GM23248 (cell line): Measurements from ENCODE around the gene MED25. TPM values are rescaled to one million over a fixed set of nuclear protein-coding genes. Genes with fewer than 3 reads are reported as not detected.

Source experiments
- DNase-seq: peaks from one replicate; pipeline ENCODE4 v3.0.0-alpha.2; 2015
- H2AFZ ChIP-seq: fragments of 200-600 bp; sonication (generic); 2 replicates; pipeline ENCODE4 v1.6.1; 2016; ENCODE audit warnings: antibody characterized with exemption
- H3F3A ChIP-seq: fragments of 200-600 bp; sonication (generic); 2 replicates; pipeline ENCODE4 v1.6.1; 2016; ENCODE audit warnings: mild to moderate bottlenecking, antibody characterized with exemption, mixed run types; ENCODE audit not compliant: insufficient read depth
- H3K27ac ChIP-seq: fragments of 200-600 bp; sonication (generic); 2 replicates; pipeline ENCODE4 v1.5.1; 2016; ENCODE audit warnings: mild to moderate bottlenecking
- H3K27me3 ChIP-seq: fragments of 200-600 bp; sonication (generic); replicated peaks from 2 replicates; pipeline ENCODE4 v1.6.1; 2016; ENCODE audit warnings: mild to moderate bottlenecking; ENCODE audit not compliant: insufficient read depth
- H3K36me3 ChIP-seq: fragments of 200-600 bp; sonication (generic); 2 replicates; pipeline ENCODE4 v1.6.1; 2016; ENCODE audit warnings: low read depth, mild to moderate bottlenecking
- H3K4me1 ChIP-seq: fragments of 200-600 bp; sonication (generic); 2 replicates; pipeline ENCODE4 v1.6.1; 2016; ENCODE audit warnings: mild to moderate bottlenecking; ENCODE audit not compliant: insufficient read depth
- H3K4me2 ChIP-seq: fragments of 200-600 bp; sonication (generic); one replicate; pipeline ENCODE4 v1.6.1; 2016; ENCODE audit warnings: mild to moderate bottlenecking; ENCODE audit not compliant: unreplicated experiment
- H3K4me3 ChIP-seq: fragments of 200-600 bp; sonication (generic); 2 replicates; pipeline ENCODE4 v1.5.1; 2016; ENCODE audit warnings: mild to moderate bottlenecking
- H3K79me2 ChIP-seq: fragments of 200-600 bp; sonication (generic); 2 replicates; pipeline ENCODE4 v1.6.1; 2016; ENCODE audit warnings: mild to moderate bottlenecking; ENCODE audit not compliant: insufficient read depth
- H3K9ac ChIP-seq: fragments of 200-600 bp; sonication (generic); 2 replicates; pipeline ENCODE4 v1.6.1; 2016; ENCODE audit warnings: mild to moderate bottlenecking
- H3K9me2 ChIP-seq: fragments of 200-600 bp; sonication (generic); 2 replicates; pipeline ENCODE4 v1.6.1; 2016; ENCODE audit warnings: mixed run types, mild to moderate bottlenecking, moderate library complexity; ENCODE audit not compliant: insufficient read depth
- H3K9me3 ChIP-seq: fragments of 200-600 bp; sonication (generic); one replicate; pipeline ENCODE4 v1.6.1; 2017; ENCODE audit warnings: low read depth
- H4K20me1 ChIP-seq: fragments of 200-600 bp; sonication (generic); 2 replicates; pipeline ENCODE4 v1.6.0; 2016; ENCODE audit not compliant: insufficient read depth
- EZH2 ChIP-seq: fragments of 200-600 bp; sonication (generic); IDR thresholded peaks from 2 replicates; pipeline ENCODE4 v1.6.1; 2018; ENCODE audit warnings: antibody characterized with exemption, mild to moderate bottlenecking; ENCODE audit not compliant: insufficient read depth, poor library complexity, severe bottlenecking
- EZH2phosphoT487 ChIP-seq: fragments of 200-600 bp; sonication (generic); IDR thresholded peaks from 2 replicates; pipeline ENCODE4 v1.6.1; 2018; ENCODE audit warnings: antibody characterized with exemption, moderate library complexity, mild to moderate bottlenecking, low read depth; ENCODE audit not compliant: insufficient read depth
- WGBS, 2 experiments: methylation state at CpG; one replicate each; pipeline ENCODE4 v1.1.6; 2015 to 2017; ENCODE audit warnings: low lambda C conversion rate in 2 of 2, low coverage in 1 of 2; ENCODE audit errors: missing lambda C conversion rate in 2 of 2; 5-methylcytosine and 5-hydroxymethylcytosine counted together
- in situ Hi-C: fragments of 300-500 bp; cut with MboI; formaldehyde crosslinking; loops from 2 replicates; pipeline ENCODE4 v1.15.0; 2020
- polyA plus RNA-seq: library from polyadenylated mRNA; unstranded; fragments of >200 nt; fragmentation: Nextera tagmentation; extraction: Ambion mirVana; gene quantifications from 2 replicates; pipeline ENCODE4 v1.2.1, GENCODE V29; 2016
- total RNA-seq: library from RNA; depleted of rRNA; stranded (reverse); fragments of >200 nt; shearing (Covaris generic); gene quantifications from 2 replicates; pipeline ENCODE4 v1.2.3, GENCODE V29; 2014

Gene MED25
- total and polyA plus RNA-seq, 2 experiments from 2014 or later = 21.8 to 21.9 TPM

- in situ Hi-C loops = no loop called here
- Histone ChIP-seq H3K9me3 (no peaks in the 10 kb centered on the region), H3K27me3 (no peaks in the 10 kb centered on the region), H4K20me1 (no peaks in the 10 kb centered on the region), H3K4me2 (peak overlapping the region; percentile 93), H2AFZ (no peak overlapping the region), H3K9me2 (no peaks in the 10 kb centered on the region), H3K79me2 (peaks cover 63% of the 10 kb centered on the region), H3F3A (0 out of 2 replicates have a peak, but pooled peaks cover 5% of the 10 kb centered on the region), H3K36me3 (0 out of 2 replicates have a peak, but pooled peaks cover 2% of the 10 kb centered on the region), H3K9ac (peak overlapping the region; percentile 98), H3K27ac (peak overlapping the region; percentile 95; the same call in 1 of the 2 replicates), H3K4me3 (peak overlapping the region; percentile 96), H3K4me1 (peaks cover 15% of the 10 kb centered on the region)
- no peak for DNase-seq
- 62 to 65% methylated on average over 4 of the region's 4 CpGs for WGBS, 2 experiments
- TF ChIP-seq EZH2 (no peak), EZH2phosphoT487 (no peak)
Observed at GRCh38 chr19:49875177-49875576, 57.1 kb downstream of the MED25 start.

GRCh38 chr19:49875857-49876421, 57.9 kb downstream of the MED25 start:
- no peaks in the 10 kb centered on the region for H3K9me3 ChIP-seq
- 0 out of 2 replicates have a peak, but pooled peaks cover 1% of the 10 kb centered on the region for H3K36me3 ChIP-seq
- peaks cover 10% of the 10 kb centered on the region for H3K4me1 ChIP-seq
- peak overlapping the region; percentile 93 for H3K4me2 ChIP-seq
- peaks cover 57% of the 10 kb centered on the region for H3K79me2 ChIP-seq
- in situ Hi-C loops = no loop called here
- H3K4me3 ChIP-seq = peak overlapping the region; percentile 96
- no peaks in the 10 kb centered on the region for H3K9me2 ChIP-seq
- WGBS, 2 experiments = 0 to 1% methylated on average over 27 to 28 of the region's 28 CpGs
- H3K27ac ChIP-seq = peak overlapping the region; percentile 95
- no peaks in the 10 kb centered on the region for H4K20me1 ChIP-seq
- H2AFZ ChIP-seq = peak overlapping the region; percentile 82
- DNase-seq = peak; percentile 68
- peak overlapping the region; percentile 98 for H3K9ac ChIP-seq
- no peaks in the 10 kb centered on the region for H3F3A ChIP-seq
- no peaks in the 10 kb centered on the region for H3K27me3 ChIP-seq
- no peak for TF ChIP-seq EZH2
- TF ChIP-seq EZH2phosphoT487 = no peak

GRCh38 chr19:49876422-49877019, 58.4 kb downstream of the MED25 start:
- in situ Hi-C loops = no loop called here
- Histone ChIP-seq H3K4me1 (peaks cover 10% of the 10 kb centered on the region), H3K79me2 (peaks cover 51% of the 10 kb centered on the region), H2AFZ (peak overlapping the region; percentile 85), H4K20me1 (no peaks in the 10 kb centered on the region), H3F3A (no peaks in the 10 kb centered on the region), H3K9me3 (no peaks in the 10 kb centered on the region), H3K36me3 (0 out of 2 replicates have a peak, but pooled peaks cover 3% of the 10 kb centered on the region), H3K27me3 (no peaks in the 10 kb centered on the region), H3K4me3 (peak overlapping the region; percentile 96), H3K9me2 (no peaks in the 10 kb centered on the region), H3K27ac (peak overlapping the region; percentile 95), H3K9ac (peak overlapping the region; percentile 98), H3K4me2 (peak overlapping the region; percentile 93)
- no peak for TF ChIP-seq EZH2phosphoT487
- TF ChIP-seq EZH2 = no peak
- 0 to 1% methylated on average over 39 to 45 of the region's 46 CpGs for WGBS, 2 experiments
- DNase-seq = peak; percentile 99

- peak; percentile 100 for DNase-seq
- H3K27me3 ChIP-seq = no peaks in the 10 kb centered on the region
- TF ChIP-seq EZH2phosphoT487 (no peak), EZH2 (no peak)
- in situ Hi-C loops = no loop called here
- H3K9me2 ChIP-seq = no peaks in the 10 kb centered on the region
- 0 to 1% methylated on average over 57 to 60 of the region's 61 CpGs for WGBS, 2 experiments
- H3K9me3 ChIP-seq = no peaks in the 10 kb centered on the region
- H3F3A ChIP-seq = no peaks in the 10 kb centered on the region
- H3K36me3 ChIP-seq = 0 out of 2 replicates have a peak, but pooled peaks cover 4% of the 10 kb centered on the region
- H3K27ac ChIP-seq = peak within 1 kb of the TSS; percentile 95
- H3K4me1 ChIP-seq = peaks cover 10% of the 10 kb centered on the region
- peak within 1 kb of the TSS; percentile 93 for H3K4me2 ChIP-seq
- peak within 1 kb of the TSS; percentile 98 for H3K9ac ChIP-seq
- H4K20me1 ChIP-seq = no peaks in the 10 kb centered on the region
- peak within 1 kb of the TSS; percentile 96 for H3K4me3 ChIP-seq
- H2AFZ ChIP-seq = peak within 1 kb of the TSS; percentile 85
- H3K79me2 ChIP-seq = peaks cover 44% of the 10 kb centered on the region
Observed at GRCh38 chr19:49877020-49877878, 59.2 kb downstream of the MED25 start, which contains the start of the genes AKT1S1 and TBC1D17. TSS of gene AKT1S1 (minus strand) at chr19:49877355. CDS start at chr19:49873295, 4,060 bp downstream. TSS of gene TBC1D17 (plus strand) at chr19:49877702. CDS start at chr19:49877724, 22 bp downstream.
